ENCODE results near the gene MYO1E.

DNA sequence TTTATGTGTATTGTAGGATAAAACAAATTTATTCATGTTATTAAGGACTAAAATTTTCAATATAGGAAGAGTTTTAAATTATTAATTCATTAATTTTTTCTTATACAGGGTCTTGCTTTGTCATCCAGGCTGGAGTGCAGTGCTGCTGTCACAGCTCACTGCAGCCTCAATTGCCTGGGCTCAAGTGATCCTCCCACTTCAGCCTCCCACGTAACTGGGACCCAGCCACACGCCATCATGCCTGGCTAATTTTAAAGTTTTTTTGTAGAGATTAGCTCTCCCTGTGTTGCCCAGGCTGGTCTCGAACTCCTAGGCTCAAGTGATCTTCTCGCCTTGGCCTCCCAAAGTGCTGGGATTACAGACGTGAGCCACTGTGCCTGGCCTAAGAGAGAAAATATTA lies 253.0 kb downstream of the MYO1E start:
- TF ChIP-seq, protein P1, sequence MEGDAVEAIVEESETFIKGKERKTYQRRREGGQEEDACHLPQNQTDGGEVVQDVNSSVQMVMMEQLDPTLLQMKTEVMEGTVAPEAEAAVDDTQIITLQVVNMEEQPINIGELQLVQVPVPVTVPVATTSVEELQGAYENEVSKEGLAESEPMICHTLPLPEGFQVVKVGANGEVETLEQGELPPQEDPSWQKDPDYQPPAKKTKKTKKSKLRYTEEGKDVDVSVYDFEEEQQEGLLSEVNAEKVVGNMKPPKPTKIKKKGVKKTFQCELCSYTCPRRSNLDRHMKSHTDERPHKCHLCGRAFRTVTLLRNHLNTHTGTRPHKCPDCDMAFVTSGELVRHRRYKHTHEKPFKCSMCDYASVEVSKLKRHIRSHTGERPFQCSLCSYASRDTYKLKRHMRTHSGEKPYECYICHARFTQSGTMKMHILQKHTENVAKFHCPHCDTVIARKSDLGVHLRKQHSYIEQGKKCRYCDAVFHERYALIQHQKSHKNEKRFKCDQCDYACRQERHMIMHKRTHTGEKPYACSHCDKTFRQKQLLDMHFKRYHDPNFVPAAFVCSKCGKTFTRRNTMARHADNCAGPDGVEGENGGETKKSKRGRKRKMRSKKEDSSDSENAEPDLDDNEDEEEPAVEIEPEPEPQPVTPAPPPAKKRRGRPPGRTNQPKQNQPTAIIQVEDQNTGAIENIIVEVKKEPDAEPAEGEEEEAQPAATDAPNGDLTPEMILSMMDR (IDR thresholded peaks at IDR 0.05; ENCODE audit: poor library complexity, severe bottlenecking): no peak
- TF ChIP-seq EP300 (conservative IDR thresholded peaks at IDR 0.05; ENCODE audit: poor library complexity, severe bottlenecking): no peak
- no peak for TF ChIP-seq EZH2 (IDR thresholded peaks at IDR 0.05; ENCODE audit: borderline replicate concordance, insufficient read depth, low read length, poor library complexity, severe bottlenecking)
- no peak for TF ChIP-seq POLR2AphosphoS5 (IDR thresholded peaks at IDR 0.05)
- TF ChIP-seq RAD21 (conservative IDR thresholded peaks at IDR 0.05): no peak
- TF ChIP-seq MXI1 (conservative IDR thresholded peaks at IDR 0.05; ENCODE audit: poor library complexity, severe bottlenecking): no peak
